Measurements from ENCODE around the gene BLM.

Gene BLM

DNA sequence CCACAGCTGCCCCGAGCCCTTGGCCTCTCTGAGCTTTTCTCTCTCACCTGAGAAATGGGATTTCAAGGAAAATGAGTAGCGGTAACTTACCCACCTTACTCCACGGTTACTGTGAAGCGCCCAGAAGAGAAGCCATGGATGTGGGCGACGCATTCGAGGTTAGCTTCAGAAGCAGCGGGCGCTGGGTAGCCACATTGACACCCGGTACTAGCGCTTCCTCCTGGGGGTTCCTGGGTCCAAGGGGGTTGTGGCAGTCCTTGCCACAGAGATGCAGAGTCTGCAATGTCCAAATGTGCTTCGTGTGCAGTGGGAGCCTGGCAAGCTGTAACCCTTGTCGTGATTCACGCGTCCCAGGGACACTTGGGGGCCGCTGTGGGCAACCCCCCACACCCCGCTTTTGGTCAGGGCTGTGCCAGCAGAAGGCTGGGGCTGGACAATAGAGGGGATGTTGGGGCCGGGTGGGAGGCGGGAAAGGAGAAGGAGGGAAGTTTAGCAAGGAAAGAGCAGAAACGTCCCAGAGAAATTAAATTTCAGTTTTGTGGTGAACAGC is 109.8 kb downstream of the BLM start:
- H3K27ac ChIP-seq = no peak overlapping the region
- H2AFZ ChIP-seq (ENCODE audit: low read depth) = no peak overlapping the region
- H3K79me2 ChIP-seq (ENCODE audit: insufficient read depth, low read depth) = no peaks in the 10 kb centered on the region
- H3K9ac ChIP-seq = no peak overlapping the region
- no peaks in the 10 kb centered on the region for H4K20me1 ChIP-seq (ENCODE audit: insufficient read depth)
- H3K27me3 ChIP-seq (ENCODE audit: insufficient read depth, low read depth) = no peaks in the 10 kb centered on the region
- H3K36me3 ChIP-seq (ENCODE audit: insufficient read depth) = no peaks in the 10 kb centered on the region
- H3K4me3 ChIP-seq (IDR thresholded peaks at IDR 0.05; ENCODE audit: insufficient read depth, low read depth, low read length) = no peak overlapping the region
- no peaks in the 10 kb centered on the region for H3K4me1 ChIP-seq (ENCODE audit: low read depth, poor library complexity, severe bottlenecking)
- H3K4me2 ChIP-seq = no peak overlapping the region
- TF ChIP-seq, protein P1, sequence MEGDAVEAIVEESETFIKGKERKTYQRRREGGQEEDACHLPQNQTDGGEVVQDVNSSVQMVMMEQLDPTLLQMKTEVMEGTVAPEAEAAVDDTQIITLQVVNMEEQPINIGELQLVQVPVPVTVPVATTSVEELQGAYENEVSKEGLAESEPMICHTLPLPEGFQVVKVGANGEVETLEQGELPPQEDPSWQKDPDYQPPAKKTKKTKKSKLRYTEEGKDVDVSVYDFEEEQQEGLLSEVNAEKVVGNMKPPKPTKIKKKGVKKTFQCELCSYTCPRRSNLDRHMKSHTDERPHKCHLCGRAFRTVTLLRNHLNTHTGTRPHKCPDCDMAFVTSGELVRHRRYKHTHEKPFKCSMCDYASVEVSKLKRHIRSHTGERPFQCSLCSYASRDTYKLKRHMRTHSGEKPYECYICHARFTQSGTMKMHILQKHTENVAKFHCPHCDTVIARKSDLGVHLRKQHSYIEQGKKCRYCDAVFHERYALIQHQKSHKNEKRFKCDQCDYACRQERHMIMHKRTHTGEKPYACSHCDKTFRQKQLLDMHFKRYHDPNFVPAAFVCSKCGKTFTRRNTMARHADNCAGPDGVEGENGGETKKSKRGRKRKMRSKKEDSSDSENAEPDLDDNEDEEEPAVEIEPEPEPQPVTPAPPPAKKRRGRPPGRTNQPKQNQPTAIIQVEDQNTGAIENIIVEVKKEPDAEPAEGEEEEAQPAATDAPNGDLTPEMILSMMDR (conservative IDR thresholded peaks at IDR 0.05; ENCODE audit: low read depth, low read length) = no peak

GRCh38 chr15:90828111-90828510 is 111.0 kb downstream of the BLM start:
- no peaks in the 10 kb centered on the region for H3K27me3 ChIP-seq (ENCODE audit: insufficient read depth, low read depth)
- no peak overlapping the region for H3K4me3 ChIP-seq (IDR thresholded peaks at IDR 0.05; ENCODE audit: insufficient read depth, low read depth, low read length)
- TF ChIP-seq, protein P1 (conservative IDR thresholded peaks at IDR 0.05; ENCODE audit: low read depth, low read length) = no peak
- no peaks in the 10 kb centered on the region for H4K20me1 ChIP-seq (ENCODE audit: insufficient read depth)
- H2AFZ ChIP-seq (ENCODE audit: low read depth) = no peak overlapping the region
- H3K4me2 ChIP-seq = no peak overlapping the region
- no peak overlapping the region for H3K9ac ChIP-seq
- no peak overlapping the region for H3K27ac ChIP-seq
- no peaks in the 10 kb centered on the region for H3K4me1 ChIP-seq (ENCODE audit: low read depth, poor library complexity, severe bottlenecking)
- H3K36me3 ChIP-seq (ENCODE audit: insufficient read depth) = no peaks in the 10 kb centered on the region
- H3K79me2 ChIP-seq (ENCODE audit: insufficient read depth, low read depth) = no peaks in the 10 kb centered on the region

GRCh38 chr15:90829126-90829525 is 112.0 kb downstream of the BLM start:
- H3K4me1 ChIP-seq (ENCODE audit: low read depth, poor library complexity, severe bottlenecking) = no peaks in the 10 kb centered on the region

GRCh38 chr15:90829942-90830440 is 112.8 kb downstream of the BLM start:
- H3K27me3 ChIP-seq (ENCODE audit: insufficient read depth, low read depth) = no peaks in the 10 kb centered on the region
- TF ChIP-seq, protein P1 (conservative IDR thresholded peaks at IDR 0.05; ENCODE audit: low read depth, low read length) = no peak
- H3K4me2 ChIP-seq = no peak overlapping the region
- no peak overlapping the region for H2AFZ ChIP-seq (ENCODE audit: low read depth)
- H3K27ac ChIP-seq = no peak overlapping the region
- H3K4me1 ChIP-seq (ENCODE audit: low read depth, poor library complexity, severe bottlenecking) = no peaks in the 10 kb centered on the region
- H3K36me3 ChIP-seq (ENCODE audit: insufficient read depth) = no peaks in the 10 kb centered on the region
- no peaks in the 10 kb centered on the region for H3K79me2 ChIP-seq (ENCODE audit: insufficient read depth, low read depth)
- H4K20me1 ChIP-seq (ENCODE audit: insufficient read depth) = no peaks in the 10 kb centered on the region
- no peak overlapping the region for H3K4me3 ChIP-seq (IDR thresholded peaks at IDR 0.05; ENCODE audit: insufficient read depth, low read depth, low read length)
- H3K9ac ChIP-seq = no peak overlapping the region

More at GRCh38 chr15:90829126-90829525, 112.0 kb downstream of the BLM start:
- Histone ChIP-seq H2AFZ (ENCODE audit: low read depth) (no peak overlapping the region), H4K20me1 (ENCODE audit: insufficient read depth) (no peaks in the 10 kb centered on the region), H3K9ac (no peak overlapping the region), H3K27ac (no peak overlapping the region), H3K4me3 (IDR thresholded peaks at IDR 0.05; ENCODE audit: insufficient read depth, low read depth, low read length) (no peak overlapping the region), H3K27me3 (ENCODE audit: insufficient read depth, low read depth) (no peaks in the 10 kb centered on the region), H3K4me2 (no peak overlapping the region), H3K36me3 (ENCODE audit: insufficient read depth) (no peaks in the 10 kb centered on the region), H3K79me2 (ENCODE audit: insufficient read depth, low read depth) (no peaks in the 10 kb centered on the region)
- TF ChIP-seq, protein P1 (conservative IDR thresholded peaks at IDR 0.05; ENCODE audit: low read depth, low read length) = no peak
